Lung (tissue), 12 donors: ENCODE measurements around the gene JDP2. TPM values are rescaled to one million over a fixed set of nuclear protein-coding genes. Genes with fewer than 3 reads are reported as not detected.

Experiments
- ATAC-seq: fragments of 200-7000 bp; cut with Tn5 transposase; one replicate; pipeline ENCODE4 v1.9.1; 2020; ENCODE audit warnings: moderate number of reproducible peaks; ENCODE audit not compliant: insufficient read depth, low FRiP score
- DNase-seq, 3 donors: peaks; one replicate each; pipeline ENCODE4 v3.0.0-alpha.2; 2013 to 2017
- H3K27ac ChIP-seq, 2 donors: one replicate each; pipeline ENCODE4 v1.5.1; 2013; ENCODE audit warnings: mild to moderate bottlenecking in 2 of 2, moderate library complexity in 2 of 2, control low read depth in 1 of 2, inconsistent platforms in 1 of 2, low read depth in 1 of 2, low read length in 1 of 2
- H3K27me3 ChIP-seq, 3 donors: one replicate each; pipeline ENCODE4 v1.5.1; 2013; ENCODE audit warnings: low read length in 2 of 3; ENCODE audit not compliant: control insufficient read depth in 3 of 3, insufficient read depth in 3 of 3
- H3K36me3 ChIP-seq, 4 donors: one replicate each; pipeline ENCODE4 v1.5.1; 2013; ENCODE audit warnings: low read length in 4 of 4, mild to moderate bottlenecking in 1 of 4, moderate library complexity in 1 of 4; ENCODE audit not compliant: control insufficient read depth in 4 of 4, insufficient read depth in 4 of 4
- H3K4me1 ChIP-seq, 5 donors: one replicate each; pipeline ENCODE4 v1.5.1; 2013; ENCODE audit warnings: low read length in 5 of 5, mild to moderate bottlenecking in 2 of 5, moderate library complexity in 1 of 5; ENCODE audit not compliant: control insufficient read depth in 5 of 5, insufficient read depth in 5 of 5
- H3K4me3 ChIP-seq: one replicate; pipeline ENCODE4 v1.5.1; 2013; ENCODE audit warnings: mild to moderate bottlenecking, control low read depth, moderate library complexity
- H3K9ac ChIP-seq, 2 donors: one replicate each; pipeline ENCODE4 v1.5.1; 2013; ENCODE audit warnings: low read length in 2 of 2, control low read depth in 1 of 2; ENCODE audit not compliant: insufficient read depth in 1 of 2
- H3K9me3 ChIP-seq, 4 donors: one replicate each; pipeline ENCODE4 v1.5.1; 2013; ENCODE audit warnings: low read length in 3 of 4, mild to moderate bottlenecking in 1 of 4, moderate library complexity in 1 of 4; ENCODE audit not compliant: control insufficient read depth in 4 of 4, insufficient read depth in 3 of 4
- WGBS, 2 donors: extraction: QIAGEN DNeasy Blood & Tissue Kit; methylation state at CpG; one replicate each; pipeline ENCODE4 v1.1.7; 2013; 5-methylcytosine and 5-hydroxymethylcytosine counted together
- polyA plus RNA-seq, 2 donors: library from polyadenylated mRNA; stranded (reverse); fragments of 200-250 nt; gene quantifications; one replicate each; pipeline ENCODE4 v1.2.1, GENCODE V29; 2013
- total RNA-seq, 2 donors: library from RNA; depleted of rRNA in 1 of 2; stranded (reverse); fragments of >200 nt in 1 of 2; gene quantifications; one replicate each; pipeline ENCODE4 v1.2.1, GENCODE V29; 2014 to 2021
- TF ChIP-seq, protein P1 (sequence below): IDR thresholded peaks from 2 replicates; pipeline ENCODE4 v1.5.1; 2012; ENCODE audit warnings: mild to moderate bottlenecking; ENCODE audit errors: control extremely low read depth, extremely low read depth
- donor health status: control.
- donor health status: control.
- donor health status: Bipolar disorder and iron deficiency.
- donor health status: healthy.
- donor health status: DM: yes; HTN: yes; CAD: no.

Gene JDP2
- total and polyA plus RNA-seq, 4 donors = 34.8 to 88.9 (median 57.7) TPM

DNA sequence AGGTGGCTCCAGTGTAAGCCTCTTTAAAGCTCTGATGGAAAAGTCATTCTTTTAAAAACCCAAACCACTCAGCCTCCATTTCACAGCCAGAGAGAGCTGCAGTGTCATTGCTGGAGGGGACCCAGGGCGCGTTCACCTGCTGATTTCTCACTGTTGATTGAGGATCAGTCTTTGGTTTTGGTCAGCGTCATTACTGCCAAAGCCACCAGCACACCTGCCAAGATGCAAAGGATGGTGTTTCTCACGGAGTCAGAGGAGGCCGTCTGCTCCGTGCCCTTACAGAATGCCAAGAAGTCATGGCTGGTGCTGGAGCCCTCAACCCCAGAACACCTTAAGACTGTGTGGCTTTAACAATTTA is 61.6 kb downstream of the JDP2 start:
- H3K36me3 ChIP-seq = no peaks in the 10 kb centered on the region
- no peaks in the 10 kb centered on the region for H3K9me3 ChIP-seq
- DNase-seq (no peak), ATAC-seq (no peak)
- 93 to 95% methylated on average over 6 of the region's 6 CpGs for WGBS, 2 donors
- TF ChIP-seq, protein P1, sequence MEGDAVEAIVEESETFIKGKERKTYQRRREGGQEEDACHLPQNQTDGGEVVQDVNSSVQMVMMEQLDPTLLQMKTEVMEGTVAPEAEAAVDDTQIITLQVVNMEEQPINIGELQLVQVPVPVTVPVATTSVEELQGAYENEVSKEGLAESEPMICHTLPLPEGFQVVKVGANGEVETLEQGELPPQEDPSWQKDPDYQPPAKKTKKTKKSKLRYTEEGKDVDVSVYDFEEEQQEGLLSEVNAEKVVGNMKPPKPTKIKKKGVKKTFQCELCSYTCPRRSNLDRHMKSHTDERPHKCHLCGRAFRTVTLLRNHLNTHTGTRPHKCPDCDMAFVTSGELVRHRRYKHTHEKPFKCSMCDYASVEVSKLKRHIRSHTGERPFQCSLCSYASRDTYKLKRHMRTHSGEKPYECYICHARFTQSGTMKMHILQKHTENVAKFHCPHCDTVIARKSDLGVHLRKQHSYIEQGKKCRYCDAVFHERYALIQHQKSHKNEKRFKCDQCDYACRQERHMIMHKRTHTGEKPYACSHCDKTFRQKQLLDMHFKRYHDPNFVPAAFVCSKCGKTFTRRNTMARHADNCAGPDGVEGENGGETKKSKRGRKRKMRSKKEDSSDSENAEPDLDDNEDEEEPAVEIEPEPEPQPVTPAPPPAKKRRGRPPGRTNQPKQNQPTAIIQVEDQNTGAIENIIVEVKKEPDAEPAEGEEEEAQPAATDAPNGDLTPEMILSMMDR = no peak
- H3K27ac ChIP-seq = no peak overlapping the region
- no peak overlapping the region for H3K9ac ChIP-seq
- H3K4me3 ChIP-seq = no peak overlapping the region
- H3K27me3 ChIP-seq = no peaks in the 10 kb centered on the region
- H3K4me1 ChIP-seq = no peaks in the 10 kb centered on the region

DNA sequence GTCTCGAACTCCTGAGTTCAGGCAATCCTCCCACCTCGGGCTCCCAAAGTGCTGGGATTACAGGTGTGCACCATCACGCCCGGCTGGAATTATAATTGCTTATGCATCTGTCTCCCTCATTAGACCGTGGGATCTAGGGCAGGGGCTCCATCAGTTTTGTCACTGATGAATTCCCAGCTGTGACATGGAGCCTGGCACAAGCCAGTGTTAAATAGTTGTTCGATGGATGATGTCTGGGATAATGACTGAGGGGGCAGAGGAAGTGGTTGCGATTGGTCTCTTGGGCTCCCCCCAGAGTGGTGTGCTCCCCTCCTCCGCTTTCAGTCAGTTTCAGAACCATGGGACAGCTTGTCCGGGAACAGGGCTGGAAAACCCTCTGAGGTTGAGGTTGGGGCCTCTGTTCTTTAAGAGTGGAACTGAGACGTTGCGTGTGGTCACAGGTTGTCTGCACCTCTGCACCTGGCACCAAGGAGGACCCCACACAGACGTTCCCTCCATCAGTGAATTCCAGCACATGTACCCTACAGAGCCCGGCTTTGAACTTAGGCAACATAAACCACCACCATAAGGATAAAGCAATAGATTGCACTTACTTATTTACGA is 63.7 kb downstream of the JDP2 start:
- H3K36me3 ChIP-seq = no peaks in the 10 kb centered on the region
- WGBS, 2 donors = 87 to 90% methylated on average over 14 of the region's 14 CpGs
- no peak for ATAC-seq
- no peak for DNase-seq
- no peaks in the 10 kb centered on the region for H3K4me1 ChIP-seq
- no peak overlapping the region for H3K4me3 ChIP-seq
- no peak overlapping the region for H3K9ac ChIP-seq
- TF ChIP-seq, protein P1 = no peak
- H3K27ac ChIP-seq = no peak overlapping the region
- peaks cover 0 to 1% (median 0%) of the 10 kb centered on the region in 4 donors for H3K9me3 ChIP-seq
- H3K27me3 ChIP-seq = no peaks in the 10 kb centered on the region

- TF ChIP-seq, protein P1 = no peak
- peaks cover 0 to 1% (median 0%) of the 10 kb centered on the region in 4 donors for H3K9me3 ChIP-seq
- no peaks in the 10 kb centered on the region for H3K36me3 ChIP-seq
- ATAC-seq (no peak), DNase-seq (no peak)
- H3K27me3 ChIP-seq = no peaks in the 10 kb centered on the region
- no peak overlapping the region for H3K9ac ChIP-seq
- H3K4me1 ChIP-seq = no peaks in the 10 kb centered on the region
- no peak overlapping the region for H3K4me3 ChIP-seq
- no peak overlapping the region for H3K27ac ChIP-seq
- 92 to 95% methylated on average over 9 of the region's 9 CpGs for WGBS, 2 donors
These were observed 65.2 kb downstream of the JDP2 start for GRCh38 chr14:75492832-75493591.
